HG02852 (cell line): ENCODE data around the gene TTLL6.

Experiments
- ATAC-seq: cut with Tn5 transposase; IDR thresholded peaks from one replicate; pipeline ENCODE4 v1.9.1; 2021; ENCODE audit warnings: mild to moderate bottlenecking, moderate library complexity; ENCODE audit not compliant: unreplicated experiment

Gene TTLL6

GRCh38 chr17:48740537-48740936 is 76.5 kb downstream of the TTLL6 start:
- no peak for ATAC-seq

DNA sequence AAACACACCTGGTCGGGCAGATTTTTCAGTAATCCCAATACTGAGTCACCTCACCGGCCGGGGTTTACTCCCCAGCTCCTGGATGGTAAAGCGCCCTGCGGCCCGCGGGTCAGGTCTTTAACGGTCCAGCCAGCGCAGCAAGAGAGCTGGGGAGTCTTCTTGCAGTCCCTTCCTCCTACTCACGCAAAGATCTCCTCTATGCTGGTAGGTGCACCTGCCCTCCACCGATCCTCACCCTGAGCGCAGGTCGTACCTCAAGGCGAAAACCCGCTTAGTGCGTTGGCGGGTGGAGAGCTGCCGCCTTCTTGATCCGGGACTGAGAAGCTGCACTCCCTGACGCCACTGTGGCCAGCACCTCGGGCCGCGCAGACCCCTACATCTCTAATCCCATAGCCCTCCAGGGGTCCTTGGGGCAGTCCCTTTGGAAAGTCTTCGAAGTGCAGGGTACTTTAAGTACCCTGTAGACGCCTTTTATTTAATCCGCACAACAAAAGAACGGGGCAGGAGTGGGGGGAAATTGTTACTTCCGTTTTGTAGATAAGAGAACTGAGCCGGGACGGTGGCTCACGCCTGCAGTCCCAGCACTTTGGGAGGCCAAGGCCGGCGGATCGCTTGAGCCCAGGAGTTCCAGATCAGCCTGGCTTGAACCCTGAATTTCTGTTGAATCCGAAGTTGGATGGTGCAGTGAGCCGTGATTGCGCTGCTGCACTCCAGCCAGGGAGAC is 78.1 kb downstream of the TTLL6 start:
- ATAC-seq, result no peak

- no peak for ATAC-seq
These were observed 78.6 kb downstream of the TTLL6 start for GRCh38 chr17:48738424-48738802.

GRCh38 chr17:48737330-48738043 is 79.5 kb downstream of the TTLL6 start:
- no peak for ATAC-seq

- no peak for ATAC-seq
These were observed 82.0 kb downstream of the TTLL6 start for GRCh38 chr17:48735062-48735351.

- ATAC-seq, result no peak
These were observed 82.5 kb downstream of the TTLL6 start for GRCh38 chr17:48734333-48735061.

DNA sequence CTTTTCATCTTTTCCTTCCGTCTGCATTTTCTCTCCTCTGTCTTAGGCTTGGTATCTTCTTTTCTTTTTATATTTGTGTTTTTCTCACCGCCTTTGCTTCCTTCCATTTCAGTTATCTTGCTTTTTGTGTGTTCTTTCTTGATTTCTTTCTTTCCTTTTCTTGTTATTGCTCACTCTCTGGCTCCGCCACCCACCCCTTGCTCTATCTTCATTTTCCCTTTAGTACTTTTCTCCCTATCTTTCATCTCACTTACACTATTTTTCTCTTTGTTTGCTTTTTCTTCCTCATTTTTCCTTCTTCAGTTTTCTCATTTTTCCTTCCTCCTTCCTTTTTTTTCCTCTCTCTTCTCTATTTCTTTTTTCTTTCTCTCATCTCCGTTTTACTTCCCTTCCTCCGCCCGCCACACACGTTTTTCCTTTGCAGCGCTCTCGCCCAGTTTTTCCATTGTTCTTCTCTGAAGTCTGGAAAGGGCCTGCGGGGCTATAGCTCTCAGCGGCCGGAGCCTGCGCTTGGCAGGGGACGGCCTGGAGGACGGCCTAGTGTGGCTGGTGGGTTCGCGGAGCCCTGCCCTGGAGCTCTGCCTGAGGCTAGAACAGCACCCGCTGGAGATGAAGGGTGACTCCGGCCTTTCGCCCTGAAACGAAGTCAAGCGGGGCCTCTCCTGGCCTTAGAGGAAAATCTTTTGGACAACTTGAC is 83.2 kb downstream of the TTLL6 start:
- no peak for ATAC-seq

DNA sequence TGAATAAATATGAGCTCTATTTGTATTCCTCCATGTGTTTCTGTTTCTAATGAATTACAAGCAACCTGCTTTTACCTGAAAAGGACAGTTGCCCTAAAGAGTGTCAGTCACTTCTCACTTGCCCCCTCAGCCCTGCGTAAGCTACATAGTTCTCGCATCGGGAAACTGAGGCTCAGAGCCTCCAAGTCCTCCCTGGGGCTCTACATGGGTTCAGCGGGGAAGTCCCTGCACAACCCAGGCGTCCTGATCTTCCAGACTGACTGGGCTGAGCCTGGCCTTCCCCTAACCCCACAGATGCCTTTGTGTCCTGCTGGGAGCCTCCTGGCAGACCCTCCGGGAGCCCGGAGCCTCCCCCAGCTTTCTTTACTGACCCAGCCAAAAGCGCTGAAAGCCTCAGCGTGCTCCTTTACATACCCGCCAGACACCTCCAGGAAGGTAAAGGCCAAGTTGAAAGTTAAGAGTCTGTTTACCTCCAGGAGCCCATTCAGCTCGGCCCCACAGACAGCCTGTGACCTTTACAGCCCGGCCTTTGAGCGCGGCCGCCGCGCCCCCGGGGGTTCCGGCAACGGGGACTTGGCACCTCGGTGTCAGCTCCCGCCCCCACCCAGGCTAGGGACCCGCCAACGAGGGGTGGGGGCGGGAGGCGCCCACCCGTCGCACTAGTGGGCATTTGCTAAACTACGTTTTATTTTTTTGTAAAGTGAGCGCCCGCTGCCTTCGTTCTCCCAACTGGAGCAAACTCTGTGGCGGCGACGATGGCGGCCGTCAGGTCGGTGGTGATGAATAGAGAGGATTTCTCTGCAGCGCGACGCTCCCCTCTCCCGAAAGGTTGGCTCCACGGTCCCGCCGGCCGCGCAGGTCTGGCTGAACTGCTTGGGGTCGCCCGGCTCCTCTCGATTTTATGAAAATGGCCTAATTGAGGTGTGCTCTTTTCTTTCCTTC is 84.1 kb downstream of the TTLL6 start:
- no peak for ATAC-seq

DNA sequence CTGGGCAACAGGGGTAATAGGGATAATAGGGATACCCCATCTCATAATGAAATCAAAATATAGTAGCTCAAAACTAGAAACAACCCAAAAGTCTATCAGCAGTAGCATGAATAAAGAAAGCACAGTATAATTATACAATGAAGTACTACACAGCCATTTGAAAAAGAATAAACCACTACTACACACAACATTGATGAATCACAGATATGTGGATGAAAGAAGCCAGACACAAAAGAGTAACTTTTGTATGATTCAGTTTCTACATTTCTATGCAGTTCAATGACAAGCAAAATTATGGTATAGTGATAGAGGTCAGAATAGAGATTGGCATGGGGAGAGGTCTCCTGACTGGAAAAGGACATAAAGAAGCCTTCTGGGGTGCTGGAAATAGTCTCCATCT is 85.7 kb downstream of the TTLL6 start:
- ATAC-seq, result no peak

- ATAC-seq, result no peak
These were observed 86.8 kb downstream of the TTLL6 start for GRCh38 chr17:48730240-48730550.

- ATAC-seq, result no peak
These were observed 87.4 kb downstream of the TTLL6 start for GRCh38 chr17:48729335-48730239.

- ATAC-seq, result no peak
These were observed 88.5 kb downstream of the TTLL6 start, which contains the start of gene HOXB13 for GRCh38 chr17:48728232-48729231. HOXB13 (minus strand) TSS chr17:48728750; CDS start chr17:48728593, 157 bp downstream.

DNA sequence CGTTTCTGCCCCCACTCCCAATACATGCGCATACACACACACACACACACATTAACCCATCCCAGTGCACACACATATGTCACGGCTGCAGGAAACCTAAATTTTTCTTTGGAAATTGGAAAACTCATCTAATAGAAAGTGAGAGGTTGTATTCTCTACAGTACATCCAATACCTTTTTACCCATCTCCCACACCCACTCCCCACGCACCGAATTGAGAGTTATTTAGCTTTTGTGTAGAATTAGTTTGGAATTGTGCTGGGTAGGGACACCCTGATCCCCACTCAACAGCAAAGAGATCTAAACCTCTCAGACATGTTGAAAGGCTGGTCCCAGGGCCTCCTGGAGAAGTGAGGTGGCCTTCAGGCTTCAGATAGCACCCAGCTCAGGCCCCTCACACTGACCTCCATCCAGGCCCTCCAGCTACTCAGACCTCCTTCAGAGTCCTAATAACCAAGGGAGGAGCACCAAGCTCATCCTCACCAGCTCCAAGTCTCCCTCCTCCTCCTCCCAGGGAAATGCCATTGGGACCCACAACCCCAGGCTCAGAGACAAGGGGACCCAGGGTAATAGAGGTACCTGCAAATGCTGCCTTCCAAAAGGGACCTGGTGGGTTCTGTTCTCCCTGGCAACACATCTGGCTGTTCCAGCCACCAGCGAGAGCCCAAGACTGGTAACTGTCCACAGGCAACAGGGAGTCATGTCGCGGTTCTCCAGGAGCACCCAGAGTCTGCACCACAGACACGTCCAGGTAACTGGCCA is 89.4 kb downstream of the TTLL6 start:
- ATAC-seq, result no peak

- no peak for ATAC-seq
These were observed 90.1 kb downstream of the TTLL6 start for GRCh38 chr17:48726916-48727286.

DNA sequence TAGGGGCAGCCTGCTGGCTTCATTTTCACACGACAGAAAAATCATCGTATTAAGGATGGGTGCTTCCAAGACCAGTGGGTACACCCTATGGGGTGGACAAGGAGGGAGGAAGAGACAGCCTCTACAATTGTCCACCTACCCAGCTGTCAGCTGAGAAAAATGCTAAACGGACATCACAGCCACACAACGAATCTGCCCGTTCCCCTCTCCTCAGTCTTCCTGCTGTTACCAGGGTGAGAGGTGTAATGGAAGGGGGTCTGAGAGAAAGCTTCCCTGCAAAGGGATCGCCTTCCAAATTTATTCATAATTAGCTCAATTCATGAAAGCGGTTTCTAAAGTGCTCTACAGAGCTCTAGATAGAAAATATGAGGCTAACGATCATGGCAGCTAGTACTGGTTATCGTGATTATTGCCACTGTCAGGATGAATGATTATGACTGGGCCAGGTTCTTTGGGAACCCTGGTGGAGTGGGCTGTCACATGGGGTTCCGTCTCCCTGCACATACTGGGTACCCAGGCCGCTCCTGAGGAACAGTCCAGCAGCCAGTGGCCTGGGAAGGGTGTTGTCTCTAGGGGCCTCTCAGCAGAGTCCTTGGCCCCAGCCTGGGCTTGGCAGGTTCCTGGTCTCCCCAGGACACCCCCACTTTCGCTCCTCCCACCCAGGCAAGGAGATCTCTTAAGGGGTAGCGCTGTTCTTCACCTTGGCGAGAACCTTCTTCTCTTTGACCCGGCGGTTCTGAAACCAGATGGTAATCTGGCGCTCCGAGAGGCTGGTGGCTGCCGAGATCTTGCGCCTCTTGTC is 90.7 kb downstream of the TTLL6 start:
- ATAC-seq, result no peak

DNA sequence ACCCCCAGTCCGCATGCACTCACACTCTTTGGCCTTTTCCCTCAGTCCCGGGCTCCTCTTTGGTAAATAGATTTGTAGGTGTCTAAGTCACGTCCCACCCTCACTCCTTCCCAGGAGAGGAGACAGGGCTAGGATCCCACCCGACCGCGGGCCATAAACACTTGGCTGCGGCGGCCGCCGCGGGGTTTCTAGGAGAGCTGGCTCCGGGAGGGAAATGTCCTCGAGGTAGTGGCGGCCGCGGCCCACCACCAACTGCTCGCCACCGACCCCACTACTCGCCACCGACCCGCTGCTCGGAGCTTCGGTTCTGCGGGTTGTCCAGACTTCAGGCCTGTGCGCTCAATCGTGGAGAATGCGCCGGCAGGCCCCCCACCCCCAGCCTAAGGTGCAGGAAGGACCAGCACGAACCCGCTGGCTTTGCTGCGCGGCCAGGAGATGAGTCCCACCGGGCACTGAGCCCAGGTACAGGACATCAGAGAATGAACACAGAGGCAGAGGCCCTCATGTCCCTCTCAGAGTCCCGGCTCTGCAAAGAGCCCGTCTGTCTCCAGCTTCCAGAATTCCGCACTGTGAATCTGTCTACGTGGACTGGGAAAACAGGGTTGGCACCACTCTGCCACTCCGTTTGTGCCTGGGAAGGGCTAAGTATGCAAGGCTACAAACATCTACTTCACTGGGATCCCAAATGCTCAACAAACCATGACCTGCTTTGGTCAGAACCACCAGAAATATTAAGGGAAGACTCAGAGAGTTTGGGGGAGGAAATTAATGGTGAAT is 91.6 kb downstream of the TTLL6 start:
- no peak for ATAC-seq
